MCF 10A (cell line): ENCODE data around the gene KIF12. TPM values are rescaled to one million over a fixed set of nuclear protein-coding genes. Genes with fewer than 3 reads are reported as not detected.

Experiments
- BruUV-seq: library from RNA; stranded (reverse); fragments of 400-500 nt; replicated peaks from 2 replicates; lab custom pipeline; 2021; lab: Mats Ljungman, UMichigan
- CTCF ChIA-PET: fragments of 300-600 bp; sonication (Branson Sonifier 250); formaldehyde crosslinking; extraction: SDS; loops from one replicate; lab custom pipeline; 2021; ENCODE audit warnings: antibody characterized with exemption, inconsistent platforms; lab: Yijun Ruan, JAX
- POLR2A ChIA-PET: fragments of 300-600, 350-650 bp; sonication (Branson Sonifier 250); formaldehyde crosslinking; extraction: SDS; loops from one replicate; lab custom pipeline; 2020; ENCODE audit warnings: antibody characterized with exemption, inconsistent platforms; lab: Yijun Ruan, JAX
- DNase-seq: peaks from one replicate; pipeline ENCODE4 v3.0.0-alpha.2; 2018; ENCODE audit not compliant: unreplicated experiment
- H3K27ac Mint-ChIP-seq: one replicate; pipeline ENCODE4 v1.8.0; 2022; ENCODE audit warnings: mild to moderate bottlenecking, low read depth, mixed read lengths; ENCODE audit not compliant: unreplicated experiment
- H3K27me3 Mint-ChIP-seq: one replicate; pipeline ENCODE4 v1.8.0; 2022; ENCODE audit warnings: mixed read lengths; ENCODE audit not compliant: insufficient read depth, unreplicated experiment
- H3K36me3 Mint-ChIP-seq: one replicate; pipeline ENCODE4 v1.8.0; 2022; ENCODE audit warnings: mild to moderate bottlenecking, moderate library complexity, mixed read lengths; ENCODE audit not compliant: insufficient read depth, unreplicated experiment
- H3K4me1 Mint-ChIP-seq: one replicate; pipeline ENCODE4 v1.8.0; 2022; ENCODE audit warnings: mixed read lengths; ENCODE audit not compliant: insufficient read depth, unreplicated experiment
- H3K4me3 Mint-ChIP-seq: one replicate; pipeline ENCODE4 v1.8.0; 2022; ENCODE audit warnings: mild to moderate bottlenecking, moderate library complexity, mixed read lengths; ENCODE audit not compliant: unreplicated experiment
- H3K9me3 Mint-ChIP-seq: one replicate; pipeline ENCODE4 v1.8.0; 2022; ENCODE audit warnings: mixed read lengths; ENCODE audit not compliant: unreplicated experiment
- intact Hi-C: fragments of 100-400 bp; cut with micrococcal nuclease; formaldehyde crosslinking; loops from 2 replicates; pipeline ENCODE4 v1.14.1; 2022
- total RNA-seq: library from RNA; stranded (reverse); gene quantifications from 2 replicates; pipeline ENCODE4 v1.2.3, GENCODE V29; 2022
- TF ChIP-seq, protein P1 (sequence below): fragments of 200-600 bp; IDR thresholded peaks from one replicate; pipeline ENCODE4 v1.8.0; 2022; ENCODE audit warnings: antibody characterized with exemption, mild to moderate bottlenecking; ENCODE audit not compliant: unreplicated experiment

KIF12 gene
- total RNA-seq, 1 experiment from 2014 or later = not detected

GRCh38 chr9:114090798-114091197 is 8.3 kb downstream of the KIF12 start:
- no peaks in the 10 kb centered on the region for H3K9me3 Mint-ChIP-seq
- intact Hi-C loops = no loop called here
- H3K27ac Mint-ChIP-seq = no peak overlapping the region
- H3K27me3 Mint-ChIP-seq = no peaks in the 10 kb centered on the region
- no peak overlapping the region for H3K4me3 Mint-ChIP-seq
- no peaks in the 10 kb centered on the region for H3K36me3 Mint-ChIP-seq
- no peak for DNase-seq
- CTCF ChIA-PET = interaction anchor here (0.6 to 1.0 kb wide), 2 partner anchors 8 to 701 kb away, joined by 3 to 5 read pairs; no protein-coding TSS in a partner anchor
- TF ChIP-seq, protein P1, sequence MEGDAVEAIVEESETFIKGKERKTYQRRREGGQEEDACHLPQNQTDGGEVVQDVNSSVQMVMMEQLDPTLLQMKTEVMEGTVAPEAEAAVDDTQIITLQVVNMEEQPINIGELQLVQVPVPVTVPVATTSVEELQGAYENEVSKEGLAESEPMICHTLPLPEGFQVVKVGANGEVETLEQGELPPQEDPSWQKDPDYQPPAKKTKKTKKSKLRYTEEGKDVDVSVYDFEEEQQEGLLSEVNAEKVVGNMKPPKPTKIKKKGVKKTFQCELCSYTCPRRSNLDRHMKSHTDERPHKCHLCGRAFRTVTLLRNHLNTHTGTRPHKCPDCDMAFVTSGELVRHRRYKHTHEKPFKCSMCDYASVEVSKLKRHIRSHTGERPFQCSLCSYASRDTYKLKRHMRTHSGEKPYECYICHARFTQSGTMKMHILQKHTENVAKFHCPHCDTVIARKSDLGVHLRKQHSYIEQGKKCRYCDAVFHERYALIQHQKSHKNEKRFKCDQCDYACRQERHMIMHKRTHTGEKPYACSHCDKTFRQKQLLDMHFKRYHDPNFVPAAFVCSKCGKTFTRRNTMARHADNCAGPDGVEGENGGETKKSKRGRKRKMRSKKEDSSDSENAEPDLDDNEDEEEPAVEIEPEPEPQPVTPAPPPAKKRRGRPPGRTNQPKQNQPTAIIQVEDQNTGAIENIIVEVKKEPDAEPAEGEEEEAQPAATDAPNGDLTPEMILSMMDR = no peak
- POLR2A ChIA-PET = no interaction called here
- no TSS peak for BruUV-seq
- H3K4me1 Mint-ChIP-seq = no peaks in the 10 kb centered on the region

DNA sequence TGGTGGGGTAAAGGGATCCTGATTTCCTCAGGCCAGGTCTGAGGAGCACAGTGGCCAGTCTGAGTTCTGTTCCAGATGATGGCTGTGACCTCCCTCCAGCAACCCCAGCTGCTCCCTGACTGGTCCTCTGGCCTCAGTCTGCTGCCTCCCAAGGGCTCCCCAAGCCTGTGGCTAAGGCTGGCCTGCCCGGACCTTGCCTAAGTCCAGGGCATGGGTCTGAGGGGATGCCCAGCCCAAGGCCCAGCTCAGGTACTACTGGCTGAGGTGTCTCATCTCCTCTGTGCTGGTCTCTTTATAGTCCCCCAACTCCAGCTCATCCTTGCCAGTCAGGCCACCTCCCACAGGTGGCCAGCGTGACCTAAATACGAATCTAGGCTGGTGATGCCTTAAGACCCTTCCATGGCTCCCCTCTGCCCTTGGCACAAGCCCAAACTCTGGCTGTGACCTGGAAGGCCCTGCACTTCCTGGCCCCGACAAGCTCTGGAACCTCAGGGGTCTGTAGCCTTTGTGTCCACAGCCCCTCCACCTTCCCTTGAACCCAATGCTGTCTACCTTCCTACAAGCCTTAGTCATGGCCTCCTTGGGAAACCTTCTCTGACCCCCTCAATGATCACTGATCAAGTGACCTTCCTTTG is 9.8 kb downstream of the KIF12 start:
- ChIA-PET CTCF (interaction anchor here (1.2 to 3.3 kb wide), 3 partner anchors 9 to 202 kb away, joined by 5 to 16 read pairs (median 6); no protein-coding TSS in a partner anchor), POLR2A (no interaction called here)
- Mint-ChIP-seq H3K36me3 (no peaks in the 10 kb centered on the region), H3K4me1 (no peaks in the 10 kb centered on the region), H3K27ac (no peak overlapping the region), H3K4me3 (no peak overlapping the region), H3K9me3 (no peaks in the 10 kb centered on the region), H3K27me3 (no peaks in the 10 kb centered on the region)
- TF ChIP-seq, protein P1 = no peak
- no peak for DNase-seq
- intact Hi-C loops = no loop called here
- BruUV-seq = no TSS peak

DNA sequence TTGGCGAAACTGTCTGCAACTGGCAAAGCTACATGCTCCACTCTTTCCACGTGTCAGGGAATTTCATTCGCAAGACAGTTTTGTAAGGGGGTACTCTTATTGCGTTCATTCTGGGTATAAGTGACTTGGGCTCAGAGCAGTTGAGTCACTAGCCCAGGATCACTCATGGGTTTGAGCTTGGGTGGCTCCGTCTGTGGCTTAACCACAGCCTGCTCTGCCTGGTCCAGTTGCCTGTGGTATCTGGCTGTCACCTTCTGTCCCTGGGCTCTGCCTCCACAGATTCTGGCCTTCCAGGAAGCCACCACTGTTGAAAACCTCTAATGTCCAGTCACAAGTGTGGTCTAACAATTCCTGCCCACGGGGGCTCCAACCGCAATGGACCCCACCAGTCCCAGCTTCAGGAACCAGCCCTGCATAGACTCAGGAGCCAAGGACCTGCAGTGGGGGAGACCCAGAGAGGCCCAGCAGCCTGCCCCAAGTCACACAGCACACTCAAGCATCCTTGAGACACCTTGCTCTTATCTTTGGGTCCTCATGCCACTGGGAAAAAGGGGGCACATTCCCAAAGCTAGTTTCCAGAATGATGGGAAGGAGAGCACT is 10.4 kb downstream of the KIF12 start:
- TF ChIP-seq, protein P1 = no peak
- POLR2A ChIA-PET = no interaction called here
- no peaks in the 10 kb centered on the region for H3K9me3 Mint-ChIP-seq
- CTCF ChIA-PET = interaction anchor here (0.6 to 3.3 kb wide), 5 partner anchors 9 to 430 kb away, joined by 3 to 16 read pairs (median 6); partner anchors contain the start of gene AMBP
- H3K4me3 Mint-ChIP-seq = no peak overlapping the region
- H3K4me1 Mint-ChIP-seq = no peaks in the 10 kb centered on the region
- BruUV-seq = no TSS peak
- no peaks in the 10 kb centered on the region for H3K27me3 Mint-ChIP-seq
- no peak for DNase-seq
- no peak overlapping the region for H3K27ac Mint-ChIP-seq
- no peaks in the 10 kb centered on the region for H3K36me3 Mint-ChIP-seq
- intact Hi-C loops = no loop called here

DNA sequence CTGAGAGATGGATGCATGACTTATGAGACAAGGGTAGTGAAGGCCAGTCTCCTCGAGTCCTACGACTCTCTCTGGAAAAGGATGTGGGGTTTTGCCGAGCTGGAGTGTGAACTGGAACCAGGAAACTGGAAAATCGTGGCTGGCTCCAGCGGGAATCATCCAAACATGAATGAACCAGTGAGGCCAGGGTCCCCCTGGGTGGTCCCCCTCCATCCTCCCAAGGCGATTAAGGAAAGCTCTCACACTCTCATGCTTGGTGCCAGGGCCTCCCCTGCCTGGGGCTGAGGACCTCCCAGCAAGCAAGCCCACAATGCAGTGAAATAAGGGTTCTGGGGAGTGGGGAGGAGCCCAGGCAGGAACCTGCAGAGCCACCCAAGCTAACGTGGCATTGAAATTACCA is 11.4 kb downstream of the KIF12 start:
- Mint-ChIP-seq H3K36me3 (no peaks in the 10 kb centered on the region), H3K9me3 (no peaks in the 10 kb centered on the region), H3K27ac (no peak overlapping the region), H3K27me3 (no peaks in the 10 kb centered on the region), H3K4me3 (no peak overlapping the region), H3K4me1 (no peaks in the 10 kb centered on the region)
- CTCF ChIA-PET = interaction anchor here (0.9 to 3.3 kb wide), 4 partner anchors 9 to 318 kb away, joined by 3 to 16 read pairs (median 6); partner anchors contain the start of gene AMBP
- BruUV-seq = no TSS peak
- intact Hi-C loops = no loop called here
- TF ChIP-seq, protein P1 = no peak
- no peak for DNase-seq
- POLR2A ChIA-PET = no interaction called here
